ENCODE results near the gene DIDO1.

The DIDO1 gene

DNA sequence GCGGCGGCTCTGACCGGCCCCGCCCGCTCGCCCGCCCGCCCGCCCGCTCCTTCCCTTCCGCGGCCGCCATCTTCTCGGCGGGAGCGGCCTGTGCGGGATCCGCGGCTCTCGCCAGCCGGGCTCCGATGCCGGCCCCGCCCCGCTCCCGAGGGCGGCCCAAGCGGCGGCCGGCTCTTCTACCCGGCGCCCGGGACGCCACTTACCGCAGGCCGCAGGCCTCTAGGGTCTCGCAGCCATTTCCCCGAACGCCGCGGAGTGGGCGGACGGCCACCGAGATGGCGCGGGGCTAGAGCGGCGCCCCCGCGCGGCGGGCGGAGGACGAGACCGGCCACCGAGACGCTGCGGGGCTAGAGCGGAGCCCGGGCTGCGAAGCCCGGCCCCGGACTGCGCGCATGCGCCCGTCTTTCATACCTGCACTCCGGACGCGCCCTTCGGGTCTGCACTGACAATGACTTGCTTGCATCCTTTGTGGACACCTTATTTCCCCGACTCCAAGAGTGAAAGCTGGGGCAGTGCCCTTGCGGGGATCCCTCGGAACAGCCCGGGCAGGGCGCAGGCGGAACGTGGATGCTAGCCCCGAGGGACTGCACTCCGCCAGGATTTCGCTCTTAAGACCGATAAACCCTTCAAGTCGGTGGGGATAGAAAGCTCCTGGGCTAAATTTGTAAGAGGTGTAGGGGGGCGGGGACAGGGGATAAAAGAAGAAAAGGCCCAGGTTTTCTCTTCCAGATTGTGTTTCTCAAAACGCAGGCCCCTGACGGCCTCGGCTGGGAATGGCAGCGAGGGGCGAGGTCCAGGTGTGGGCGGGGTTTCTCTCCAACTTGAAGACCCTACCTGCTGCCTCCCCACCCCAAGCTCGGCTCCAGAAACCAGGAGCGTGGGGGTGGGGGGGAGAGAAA, at the start of gene DIDO1:
Gene DIDO1, minus strand, starts transcription at position 277 of the 899 bp plus-strand sequence.
- DNase-seq = peak in 13 of 14 donors; percentile 52 to 91 (median 81)

DNA sequence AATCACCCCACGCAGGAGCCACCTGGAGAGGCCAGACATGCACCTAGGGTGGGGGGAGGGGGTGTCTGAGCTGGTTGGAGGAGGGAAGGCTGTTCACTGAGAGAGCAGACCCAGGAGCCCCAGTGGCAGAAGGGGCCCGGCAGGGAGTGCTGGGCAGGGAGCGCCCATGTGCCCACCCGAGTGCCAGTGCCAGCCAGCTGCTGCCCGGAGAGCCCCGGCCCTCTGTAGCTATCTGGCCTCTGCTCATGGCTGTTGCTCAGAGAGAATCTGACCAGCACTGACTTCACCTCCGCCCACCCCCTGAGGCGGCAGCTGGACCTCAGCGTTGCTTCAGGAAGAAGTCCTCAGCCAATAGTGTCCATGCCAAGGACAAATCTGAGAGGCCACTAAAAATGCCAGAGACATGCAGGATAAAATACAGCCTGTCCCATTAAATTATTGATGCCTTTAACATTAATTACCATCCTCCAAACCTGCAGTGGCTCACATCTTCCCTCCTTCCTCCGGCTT, 49.0 kb upstream of the DIDO1 start:
- peak in 1 of 14 donors; percentile 28 for DNase-seq

DNA sequence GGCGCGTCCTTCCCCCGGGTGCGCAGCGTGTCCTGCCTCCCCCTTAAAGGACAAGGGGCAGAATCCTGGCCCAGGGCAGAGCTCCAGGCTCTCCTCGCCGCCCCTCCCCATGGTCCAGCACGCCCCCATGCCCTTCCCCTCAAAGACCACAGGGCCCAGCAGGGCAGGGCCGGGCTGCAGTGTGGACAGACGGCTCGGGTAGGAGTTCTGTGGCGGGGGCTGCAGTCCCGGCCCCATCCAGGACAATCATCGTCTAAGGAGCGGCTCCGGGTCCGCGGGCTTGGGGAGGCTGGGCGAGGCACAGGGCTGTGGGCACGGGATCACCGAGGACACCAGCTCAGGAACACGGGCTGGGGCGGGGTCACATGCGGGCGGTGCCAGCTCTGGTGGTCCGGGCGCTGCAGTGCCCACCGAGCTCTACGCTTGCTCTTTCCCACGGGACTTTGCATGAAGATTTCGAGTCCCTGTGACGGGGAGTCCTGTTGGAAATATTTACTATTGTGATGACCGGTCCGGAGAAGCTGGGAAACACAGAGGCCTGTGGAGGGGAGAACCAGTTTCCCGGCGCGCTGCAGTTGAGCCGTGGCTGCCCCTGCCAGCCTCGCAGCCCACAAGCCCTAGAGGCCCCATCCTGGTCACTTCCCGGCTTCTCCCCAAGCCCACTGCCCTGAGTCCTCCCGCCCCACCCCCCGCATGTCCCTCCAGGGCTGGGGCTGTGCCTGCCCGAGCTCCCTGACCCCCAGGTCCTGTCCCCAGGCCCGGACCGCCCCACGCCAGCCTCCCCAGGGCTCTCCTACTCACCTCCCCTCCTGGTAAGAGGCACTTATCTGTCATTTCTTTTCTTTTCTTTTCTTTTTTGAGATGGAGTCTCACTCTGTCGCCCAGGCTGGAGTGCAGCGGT, 46.8 kb upstream of the DIDO1 start:
- DNase-seq = no peak

DNA sequence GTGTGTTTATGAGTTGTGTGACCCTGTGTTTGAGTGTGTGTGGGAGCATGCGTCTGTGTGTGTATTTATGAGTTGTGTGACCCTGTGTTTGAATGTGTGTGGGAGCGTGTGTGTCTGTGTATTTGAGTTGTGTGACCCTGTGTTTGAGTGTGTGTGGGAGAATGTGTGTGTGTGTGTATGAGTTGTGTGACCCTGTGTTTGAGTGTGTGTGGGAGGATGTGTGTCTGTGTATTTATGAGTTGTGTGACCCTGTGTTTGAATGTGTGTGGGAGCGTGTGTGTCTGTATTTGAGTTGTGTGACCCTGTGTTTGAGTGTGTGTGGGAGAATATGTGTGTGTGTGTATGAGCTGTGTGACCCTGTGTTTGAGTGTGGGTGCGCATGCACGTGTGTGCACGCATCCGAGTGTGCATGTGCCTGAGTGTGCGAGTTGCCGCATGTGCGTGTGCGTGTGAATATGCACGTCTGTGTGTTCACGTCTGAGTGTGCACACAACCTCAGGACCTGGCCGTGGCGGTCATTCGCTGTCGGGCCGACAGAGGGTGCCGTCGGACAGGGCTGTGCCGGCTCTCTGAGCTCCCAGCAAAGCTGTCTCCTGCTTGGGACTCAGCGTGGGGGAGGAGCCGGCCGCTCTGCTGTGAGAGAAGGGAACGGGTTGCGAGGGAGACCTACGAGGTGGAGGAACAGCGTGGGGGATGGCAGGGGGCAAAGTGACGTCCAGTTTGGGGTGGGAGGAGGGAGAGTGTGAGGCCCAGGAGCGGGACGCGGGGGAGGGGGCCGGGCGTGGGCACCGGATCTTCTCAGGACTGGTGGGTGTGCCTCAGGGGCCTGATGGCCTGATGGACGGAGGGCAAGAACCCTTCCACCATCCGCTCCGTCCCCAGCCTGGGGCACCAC, 45.9 kb upstream of the DIDO1 start:
- DNase-seq = peak in 11 of 14 donors; percentile 20 to 82 (median 58)

DNA sequence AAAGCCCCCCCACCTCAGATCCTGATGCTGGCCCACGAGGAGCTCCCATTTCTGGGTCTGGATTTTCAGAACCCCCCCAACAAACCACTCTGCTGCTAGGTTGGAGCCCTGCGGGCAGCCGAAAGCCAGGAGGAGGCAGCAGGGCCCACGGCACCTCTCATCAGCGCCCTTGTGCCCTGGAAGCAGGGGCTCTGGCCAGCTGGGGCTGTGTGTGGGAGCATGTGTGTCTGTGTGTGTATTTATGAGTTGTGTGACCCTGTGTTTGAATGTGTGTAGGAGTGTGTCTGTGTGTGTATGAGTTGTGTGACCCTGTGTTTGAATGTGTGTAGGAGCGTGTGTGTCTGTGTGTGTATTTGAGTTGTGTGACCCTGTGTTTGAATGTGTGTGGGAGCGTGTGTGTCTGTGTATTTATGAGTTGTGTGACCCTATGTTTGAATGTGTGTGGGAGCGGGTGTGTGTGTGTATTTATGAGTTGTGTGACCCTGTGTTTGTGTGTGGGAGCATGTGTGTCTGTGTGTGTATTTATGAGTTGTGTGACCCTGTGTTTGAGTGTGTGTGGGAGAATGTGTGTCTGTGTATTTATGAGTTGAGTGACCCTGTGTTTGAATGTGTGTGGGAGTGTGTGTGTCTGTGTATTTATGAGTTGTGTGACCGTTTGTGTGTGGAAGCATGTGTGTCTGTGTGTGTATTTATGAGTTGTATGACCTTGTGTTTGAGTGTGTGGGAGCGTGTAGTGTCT, 45.1 kb upstream of the DIDO1 start:
- DNase-seq = no peak

DNA sequence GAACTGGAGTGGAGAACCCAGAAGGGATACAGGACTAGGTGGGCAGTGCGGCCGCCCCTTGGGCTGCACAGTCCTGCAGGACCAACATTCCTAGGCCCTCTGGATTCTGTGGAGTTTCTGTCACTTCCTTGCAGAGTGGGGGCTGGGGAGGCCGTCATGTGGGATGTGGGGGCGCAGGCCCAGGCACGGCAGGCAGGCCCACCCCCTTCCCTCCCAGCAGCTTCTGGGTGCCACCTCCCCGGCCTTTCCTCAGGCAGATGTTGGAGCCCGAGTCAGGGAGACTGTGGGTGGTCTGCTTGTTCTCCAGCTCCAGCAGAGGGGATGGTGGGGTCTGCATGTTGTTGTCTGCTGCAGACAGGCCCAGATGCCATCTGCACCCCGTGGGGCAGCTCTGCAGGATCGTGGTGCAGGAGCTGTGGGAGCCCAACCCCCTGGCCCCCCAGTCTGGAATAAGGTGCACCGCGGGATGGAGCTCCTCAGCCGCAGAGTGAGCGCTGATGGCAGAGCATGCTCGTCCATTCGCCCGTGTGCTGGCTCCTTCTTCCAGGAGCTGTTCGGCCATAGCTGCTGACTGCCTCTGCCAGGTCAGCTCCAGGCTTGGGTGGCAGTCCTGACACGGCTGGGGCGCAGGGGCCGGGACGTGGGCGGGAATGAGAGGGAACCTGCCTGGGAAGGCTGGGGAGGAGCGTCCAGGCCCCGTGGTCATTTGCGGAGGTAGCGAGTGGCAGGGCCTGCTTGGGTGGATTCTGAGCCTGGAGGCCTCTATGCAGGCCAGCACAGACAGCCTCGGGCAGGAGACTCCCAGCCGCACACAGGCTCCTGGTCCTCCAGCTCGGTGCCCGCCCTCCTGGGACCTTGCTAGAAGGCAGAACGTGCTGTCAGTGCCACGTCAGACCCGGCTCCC, 44.3 kb upstream of the DIDO1 start:
- DNase-seq = no peak

DNA sequence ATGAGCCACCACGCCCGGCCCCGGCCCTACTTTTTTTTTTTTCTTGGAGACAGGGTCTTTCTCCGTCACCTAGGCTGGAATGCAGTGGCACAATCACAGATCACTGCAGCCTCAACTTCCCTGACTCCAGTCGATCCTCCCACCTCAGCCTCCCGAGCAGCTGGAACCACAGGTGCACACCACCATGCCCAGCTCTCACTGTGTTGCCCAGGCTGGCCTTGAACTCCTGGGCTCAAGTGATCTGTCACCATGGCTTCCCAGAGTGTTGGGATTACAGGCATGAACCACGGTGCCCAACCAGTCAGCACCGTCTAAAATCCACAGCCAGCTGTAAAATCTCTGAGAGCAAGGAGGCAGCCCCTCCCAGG, 43.6 kb upstream of the DIDO1 start:
- no peak for DNase-seq

DNA sequence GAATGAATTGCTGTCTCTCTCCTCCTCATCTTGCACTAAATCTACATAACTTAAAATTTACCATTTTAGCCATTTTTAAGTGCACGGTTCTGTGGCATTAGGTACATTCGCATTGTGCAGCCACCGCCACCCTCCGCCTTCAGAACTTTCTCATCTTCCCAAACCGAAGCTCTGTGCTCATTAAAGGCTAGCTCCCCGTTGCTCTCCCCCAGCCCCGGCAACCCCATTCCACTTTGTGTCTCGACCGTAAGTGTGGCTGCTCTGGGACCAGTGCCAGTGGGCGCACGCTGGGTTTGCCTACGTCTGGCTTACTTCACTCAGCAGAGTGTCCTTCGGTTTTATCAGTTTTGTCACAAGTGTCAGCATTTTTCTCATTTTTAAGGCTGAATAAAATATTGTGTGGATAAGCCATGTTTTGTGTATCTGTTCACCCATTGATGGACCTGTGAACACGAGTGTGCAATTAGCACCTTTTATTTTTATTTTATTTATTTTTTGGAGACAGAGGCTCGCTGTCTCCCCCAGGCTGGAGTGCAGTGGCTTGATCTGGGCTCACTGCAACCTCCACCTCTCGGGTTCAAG, 43.0 kb upstream of the DIDO1 start:
- no peak for DNase-seq

DNA sequence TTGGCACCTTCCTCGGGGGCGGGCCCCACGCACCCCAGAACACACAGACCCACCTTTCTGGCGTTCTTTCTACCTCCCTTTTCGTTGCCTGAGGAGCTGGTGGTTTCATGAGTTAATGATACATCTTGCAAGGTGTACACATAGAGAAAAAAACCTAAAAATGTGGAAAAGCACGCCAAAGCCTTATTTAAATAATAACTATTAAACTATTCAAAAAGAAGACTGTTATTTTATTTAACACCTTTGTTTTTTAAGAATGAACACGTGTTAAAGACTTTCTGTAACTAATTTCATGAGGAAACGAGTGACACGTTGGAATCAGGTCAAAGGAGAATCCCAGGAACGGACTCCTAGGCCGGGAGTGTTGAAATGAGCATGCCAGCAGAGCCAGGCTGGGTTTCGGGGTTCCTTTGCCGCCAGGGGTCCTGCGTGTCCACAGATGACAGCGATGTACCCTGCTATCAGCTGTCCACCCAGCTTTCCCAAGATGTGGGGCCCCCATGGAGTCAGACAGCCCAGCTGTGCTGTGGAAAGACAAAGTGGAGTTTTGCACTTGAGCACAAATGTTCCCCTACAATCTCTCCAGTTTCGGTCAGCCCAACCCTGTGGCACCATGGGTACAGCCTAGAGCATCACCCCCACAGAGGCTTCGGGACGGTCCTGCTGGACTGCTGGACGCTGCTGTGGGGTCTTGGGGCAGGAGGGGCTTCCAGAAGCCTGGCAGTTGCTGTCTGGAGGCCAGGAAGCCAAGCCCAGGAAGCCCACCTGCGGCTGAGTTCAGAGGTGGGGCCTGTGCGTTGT, 42.3 kb upstream of the DIDO1 start:
- no peak for DNase-seq

DNA sequence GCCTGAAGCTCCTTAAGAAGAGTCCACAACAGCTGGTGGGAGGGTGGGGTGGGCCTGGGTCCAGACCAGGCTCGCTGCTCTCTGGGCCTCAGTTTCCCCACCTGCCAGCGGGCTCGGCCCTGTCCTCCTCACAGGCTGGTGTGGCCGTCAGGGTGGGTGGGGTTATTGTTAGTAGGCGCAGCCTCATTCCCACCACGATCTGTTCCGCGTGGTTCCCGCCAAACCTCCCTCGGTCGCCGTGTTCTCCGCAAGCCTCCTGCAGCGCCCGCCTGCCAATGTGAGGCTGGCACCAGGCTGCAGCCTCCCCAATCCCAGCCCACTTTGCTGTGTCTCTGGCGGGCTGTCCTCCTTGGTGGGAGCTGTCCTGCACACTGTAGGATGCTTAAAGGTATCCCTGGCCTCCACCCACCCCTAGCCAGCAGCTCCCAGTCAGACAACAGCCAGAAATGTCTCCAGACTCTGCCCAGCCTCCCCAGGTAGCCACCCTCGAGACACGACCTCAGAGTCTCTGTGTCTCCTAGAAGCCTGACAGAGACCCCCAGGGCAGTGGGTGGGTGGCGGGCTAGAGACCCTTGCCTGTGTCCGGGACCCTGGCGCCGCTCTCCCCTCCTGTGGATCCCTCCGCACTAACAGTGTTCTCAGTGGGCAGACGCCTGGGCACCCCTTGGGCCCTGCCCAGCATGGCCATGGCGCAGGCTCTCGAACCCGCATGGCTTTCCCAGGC, 41.5 kb upstream of the DIDO1 start:
- DNase-seq = no peak

DNA sequence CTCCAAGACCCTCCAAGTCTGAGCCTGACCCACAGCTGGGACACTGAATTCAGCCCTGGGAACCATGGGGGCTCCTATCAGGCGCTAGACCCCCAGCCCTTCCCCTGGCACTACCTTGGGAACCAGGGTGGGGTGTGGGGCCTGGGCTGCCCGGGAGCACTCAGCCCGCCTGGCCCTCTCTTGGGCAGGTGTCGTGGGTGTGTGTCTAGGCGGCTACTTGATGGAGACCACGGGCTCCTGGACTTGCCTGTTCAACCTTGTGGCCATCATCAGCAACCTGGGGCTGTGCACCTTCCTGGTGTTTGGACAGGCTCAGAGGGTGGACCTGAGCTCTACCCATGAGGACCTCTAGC, 40.8 kb upstream of the DIDO1 start:
- no peak for DNase-seq

DNA sequence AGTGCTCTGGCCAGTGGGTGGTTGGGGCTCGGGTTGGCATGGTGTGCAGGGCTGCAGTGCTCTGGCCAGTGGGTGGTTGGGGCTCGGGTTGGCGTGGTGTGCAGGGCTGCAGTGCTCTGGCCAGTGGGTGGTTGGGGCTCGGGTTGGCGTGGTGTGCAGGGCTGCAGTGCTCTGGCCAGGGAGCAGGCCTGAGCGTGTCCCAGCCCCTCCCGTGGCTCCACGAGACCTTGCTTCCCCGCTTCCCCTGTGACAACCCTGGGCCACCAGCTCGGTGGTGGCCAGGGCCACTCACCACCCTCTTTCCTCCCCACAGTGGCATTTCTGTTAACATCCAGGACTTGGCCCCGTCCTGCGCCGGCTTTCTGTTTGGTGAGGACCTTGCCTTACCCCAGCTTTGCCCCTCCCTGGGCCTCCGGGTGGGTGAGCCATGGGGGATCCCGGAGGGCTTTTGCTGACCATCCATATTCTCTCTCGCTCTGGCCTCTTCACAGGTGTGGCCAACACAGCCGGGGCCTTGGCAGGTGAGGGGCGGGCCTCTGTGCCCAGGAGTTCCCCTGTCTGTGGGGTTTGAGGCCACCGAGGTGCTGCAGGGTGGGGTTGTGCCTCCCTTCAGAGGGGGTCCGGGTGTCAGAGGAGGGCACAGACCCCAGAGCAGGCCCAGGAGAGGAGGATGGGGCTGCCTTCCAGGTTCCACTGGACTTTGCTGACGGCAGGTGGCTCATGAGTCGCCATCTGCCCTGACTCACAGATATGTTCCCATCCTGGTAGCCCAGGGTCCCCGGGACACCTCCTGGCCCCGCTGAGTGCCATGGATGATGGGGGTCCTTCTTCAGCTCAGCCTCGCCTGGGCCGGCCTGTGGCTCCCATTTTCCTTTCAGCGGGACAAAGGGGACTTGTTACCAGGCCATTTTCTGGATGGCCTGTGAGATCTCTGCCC, 40.2 kb upstream of the DIDO1 start:
- no peak for DNase-seq

DNA sequence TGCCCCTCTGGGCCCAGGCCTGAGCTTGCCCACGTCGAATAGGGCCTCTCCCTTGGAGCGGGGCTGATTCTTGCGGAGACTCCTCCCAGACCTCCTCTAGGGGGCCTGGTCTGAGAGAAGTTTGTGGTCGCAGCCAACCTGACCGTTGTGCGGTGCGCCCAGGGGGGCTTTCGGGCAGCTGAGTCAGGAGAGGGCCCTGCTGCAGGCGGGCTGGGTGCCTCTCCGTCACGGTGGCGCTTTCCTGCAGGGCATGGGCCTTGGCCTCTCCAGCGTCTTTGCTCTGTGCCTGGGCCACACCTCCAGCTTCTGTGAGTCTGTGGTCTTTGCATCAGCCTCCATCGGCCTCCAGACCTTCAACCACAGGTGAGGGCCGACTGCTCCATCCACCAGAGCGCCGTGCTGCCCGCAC, 39.1 kb upstream of the DIDO1 start:
- DNase-seq = no peak

DNA sequence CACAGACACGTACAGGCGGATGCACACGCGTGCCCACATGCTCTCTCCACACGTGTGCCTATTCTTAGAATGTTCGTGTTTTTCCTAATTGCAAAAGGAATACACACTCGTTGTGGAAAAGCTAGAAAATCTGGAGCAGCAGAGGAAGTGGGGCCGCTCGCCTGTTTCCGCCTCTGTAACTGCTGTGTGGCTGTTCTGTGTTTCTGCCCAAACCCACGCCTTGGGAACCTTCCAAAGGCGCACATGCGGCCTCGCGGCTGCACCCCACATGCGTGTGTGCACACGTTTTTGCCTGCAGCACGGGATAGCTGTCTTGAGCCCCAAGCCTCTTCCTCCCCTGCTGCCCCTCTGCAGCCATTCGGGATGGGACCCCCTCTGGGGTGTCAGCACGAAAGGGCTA, 38.4 kb upstream of the DIDO1 start:
- DNase-seq = no peak

DNA sequence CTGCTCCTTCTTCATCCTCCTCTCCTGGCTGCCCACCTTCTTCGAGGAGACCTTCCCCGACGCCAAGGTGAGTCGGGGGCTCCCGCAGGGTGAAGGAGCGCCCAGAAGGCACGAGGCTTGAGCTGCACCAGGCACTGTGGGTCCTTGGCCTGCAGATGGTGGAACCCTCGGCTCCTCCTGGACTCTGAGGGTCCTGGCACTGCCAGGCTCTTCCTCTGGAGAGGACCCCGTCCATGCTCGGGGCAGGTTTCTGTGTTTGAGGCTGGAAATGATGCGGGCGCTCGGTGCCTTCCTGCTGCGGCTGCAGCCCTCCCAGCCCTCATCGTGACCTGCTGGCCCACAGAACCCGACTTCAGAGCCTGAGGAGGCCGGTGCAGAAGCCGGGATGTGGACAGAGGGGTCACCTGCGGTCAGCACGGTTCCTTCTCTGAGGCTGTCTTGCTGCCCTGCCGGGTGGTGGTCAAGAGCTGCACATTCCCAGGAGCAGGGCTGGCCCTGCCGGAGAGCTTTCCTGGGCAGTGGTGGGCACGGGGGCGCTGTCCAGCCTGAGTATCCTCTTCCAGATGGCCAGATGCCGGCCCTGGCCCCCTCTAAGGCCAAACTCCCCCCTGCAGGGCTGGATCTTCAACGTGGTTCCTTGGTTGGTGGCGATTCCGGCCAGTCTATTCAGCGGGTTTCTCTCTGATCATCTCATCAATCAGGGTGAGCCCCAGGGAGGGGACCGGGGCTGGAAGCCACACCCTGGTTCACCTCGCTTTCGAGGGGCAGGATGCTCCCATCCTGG, 37.5 kb upstream of the DIDO1 start:
- DNase-seq = no peak

DNA sequence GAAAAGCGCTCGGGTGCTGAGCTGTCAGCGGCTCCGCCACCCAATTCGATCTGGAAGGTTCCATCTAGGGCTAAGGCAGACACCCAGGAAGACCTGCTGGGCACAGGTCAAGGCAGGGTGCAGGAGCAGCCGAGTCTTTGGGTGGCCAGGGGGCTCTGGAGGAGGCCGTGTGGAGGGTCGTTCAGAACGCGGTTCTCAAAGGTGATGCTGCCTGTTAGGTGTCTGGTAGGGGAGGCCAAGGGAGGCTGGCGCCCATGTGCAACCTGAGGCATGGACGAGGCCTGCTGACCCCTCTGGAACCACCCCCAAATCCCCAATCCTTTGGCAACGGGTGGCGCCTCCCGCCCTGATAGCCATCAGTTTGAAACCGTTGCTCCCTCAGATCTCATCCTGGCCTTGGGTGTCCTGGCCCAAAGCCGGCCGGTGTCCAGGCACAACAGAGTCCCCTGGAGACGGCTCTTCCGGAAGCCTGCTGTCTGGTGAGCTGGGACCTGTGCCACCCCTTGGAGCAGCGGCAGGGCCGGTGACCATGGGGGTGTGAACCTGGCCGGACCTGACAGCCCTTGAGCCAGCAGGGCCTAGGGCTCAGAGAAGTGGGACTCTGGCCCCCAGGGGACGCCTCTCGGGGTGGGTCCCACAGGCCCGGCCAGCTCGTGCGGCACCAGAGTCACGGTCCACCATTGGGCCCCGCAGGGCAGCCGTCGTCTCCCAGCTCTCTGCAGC, 36.7 kb upstream of the DIDO1 start:
- no peak for DNase-seq

All from C1 segment of cervical spinal cord (tissue), 14 donors.